GM12875 (cell line): ENCODE measurements around the gene RERE.
"Not testable (repeated sequence)": the region's sequence is repeated elsewhere in the genome, so short reads cannot be mapped to it uniquely, and the experiment has no call there.

ENCODE experiments used
- H3K4me3 ChIP-seq: one replicate; pipeline ENCODE4 v1.5.1; 2011; ENCODE audit warnings: low read depth, low read length, control low read depth
- CTCF ChIP-seq: IDR thresholded peaks from 2 replicates; pipeline ENCODE4 v1.5.1; 2011; ENCODE audit warnings: low read depth, mild to moderate bottlenecking, control low read depth, inconsistent platforms, low read length, moderate library complexity, borderline replicate concordance; ENCODE audit not compliant: insufficient read depth

RERE gene

GRCh38 chr1:8600336-8600735 lies 217.1 kb downstream of the RERE start:
- TF ChIP-seq CTCF: no peak
- H3K4me3 ChIP-seq: no peak overlapping the region

- TF ChIP-seq CTCF: no peak
- H3K4me3 ChIP-seq: no peak overlapping the region
Observed at GRCh38 chr1:8599646-8600212, 217.7 kb downstream of the RERE start.

GRCh38 chr1:8598783-8599182 lies 218.7 kb downstream of the RERE start:
- TF ChIP-seq CTCF: no peak
- no peak overlapping the region for H3K4me3 ChIP-seq

DNA sequence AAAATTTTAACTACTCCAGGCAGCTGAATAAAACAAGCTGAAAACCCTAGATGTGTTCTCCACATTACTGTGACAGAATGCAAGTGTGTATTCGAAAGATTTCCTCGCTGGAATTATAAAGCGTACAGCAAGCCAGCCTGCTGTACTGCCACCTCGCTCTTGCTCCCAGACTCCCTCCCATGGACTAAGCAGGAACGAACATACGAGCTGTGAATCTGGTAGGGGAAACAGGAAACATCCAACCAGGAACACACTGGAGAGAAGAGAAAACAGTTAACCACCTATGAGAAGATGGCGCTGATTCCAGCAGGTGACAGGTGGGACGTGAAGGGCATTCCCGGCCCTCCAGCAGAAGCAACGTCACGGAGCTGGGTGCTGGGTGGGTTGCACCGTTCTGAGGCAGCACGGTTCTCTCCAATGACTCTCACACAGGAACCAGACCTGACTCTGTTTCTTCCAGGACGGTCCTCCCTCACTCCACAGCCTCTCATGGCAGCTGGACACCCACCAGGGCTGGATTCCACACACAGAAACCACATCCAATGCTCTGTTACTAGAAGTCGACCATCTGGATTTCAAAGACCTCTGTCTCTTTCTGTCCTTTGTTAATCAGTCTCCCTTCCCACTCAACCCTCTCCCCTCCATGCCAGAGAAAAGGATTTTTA lies 219.2 kb downstream of the RERE start:
- H3K4me3 ChIP-seq: no peak overlapping the region
- TF ChIP-seq CTCF: no peak

- TF ChIP-seq CTCF: no peak
Observed at GRCh38 chr1:8597455-8597854, 220.0 kb downstream of the RERE start.

DNA sequence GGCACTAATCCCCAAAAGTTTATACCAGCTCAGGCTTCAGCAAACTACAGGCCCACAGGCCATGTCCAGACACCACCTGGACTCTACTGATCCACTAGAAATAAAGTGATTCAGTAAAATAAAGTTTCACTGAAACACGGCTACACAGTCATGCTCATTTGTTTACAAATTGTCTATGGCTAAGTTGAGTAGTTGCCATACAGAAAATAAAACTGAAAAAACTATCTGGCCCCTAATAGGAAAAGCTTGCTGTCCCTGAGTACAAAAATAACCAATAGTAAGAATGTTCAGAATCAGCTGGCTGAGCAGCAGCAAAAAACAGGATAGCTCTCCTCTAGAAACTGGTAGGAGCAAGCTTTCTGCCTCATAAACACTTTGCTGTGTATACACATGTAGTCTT lies 221.5 kb downstream of the RERE start:
- no peak for TF ChIP-seq CTCF
- H3K4me3 ChIP-seq: no peak overlapping the region

More at GRCh38 chr1:8597455-8597854, 220.0 kb downstream of the RERE start:
- no peak overlapping the region for H3K4me3 ChIP-seq

DNA sequence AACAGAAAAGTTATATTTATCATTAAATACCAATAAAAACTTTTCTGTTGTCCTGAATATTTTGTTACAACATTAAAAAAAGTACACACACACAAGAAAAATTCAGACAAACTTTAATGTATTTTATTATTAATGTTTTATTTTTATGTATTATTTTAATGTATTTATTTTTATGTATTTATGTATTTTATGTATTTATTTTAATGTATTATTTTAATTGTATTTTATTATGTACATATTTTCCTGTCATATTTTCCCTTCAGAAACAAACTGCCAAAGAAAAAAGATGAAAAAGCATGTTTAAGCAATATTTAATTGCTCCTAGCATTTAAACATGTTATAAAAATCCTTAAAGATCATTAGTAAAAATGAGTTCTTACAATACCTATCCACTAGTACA lies 222.1 kb downstream of the RERE start:
- H3K4me3 ChIP-seq: no peak overlapping the region
- TF ChIP-seq CTCF: no peak

DNA sequence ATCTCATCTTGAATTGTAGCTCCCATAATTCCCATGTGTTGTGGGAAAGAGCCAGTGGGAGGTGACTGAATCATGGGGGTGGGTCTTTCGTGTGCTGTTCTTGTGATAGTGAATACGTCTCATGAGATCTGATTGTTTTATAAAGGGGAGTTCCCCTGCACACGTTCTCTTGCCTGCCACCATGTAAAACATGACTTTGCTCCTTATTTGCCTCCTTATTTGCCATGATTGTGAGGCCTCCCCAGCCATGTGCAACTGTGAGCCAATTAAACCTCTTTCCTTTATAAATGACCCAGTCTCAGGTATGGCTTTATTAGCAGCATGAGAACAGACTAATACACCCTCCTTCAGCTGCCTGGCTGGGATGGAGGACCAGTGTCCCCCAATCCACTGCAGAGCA lies 224.1 kb downstream of the RERE start:
- not testable (repeated sequence) for H3K4me3 ChIP-seq
